ENCODE data around the gene SHOC2. TPM values are rescaled to one million over a fixed set of nuclear protein-coding genes. Genes with fewer than 3 reads are reported as not detected.

SHOC2 gene
- total and polyA plus RNA-seq, 2 of the 13 experiments (the other 11 are each of a cell fraction or from before 2014, with no cell fraction given): 8.6 to 25.5 TPM

DNA sequence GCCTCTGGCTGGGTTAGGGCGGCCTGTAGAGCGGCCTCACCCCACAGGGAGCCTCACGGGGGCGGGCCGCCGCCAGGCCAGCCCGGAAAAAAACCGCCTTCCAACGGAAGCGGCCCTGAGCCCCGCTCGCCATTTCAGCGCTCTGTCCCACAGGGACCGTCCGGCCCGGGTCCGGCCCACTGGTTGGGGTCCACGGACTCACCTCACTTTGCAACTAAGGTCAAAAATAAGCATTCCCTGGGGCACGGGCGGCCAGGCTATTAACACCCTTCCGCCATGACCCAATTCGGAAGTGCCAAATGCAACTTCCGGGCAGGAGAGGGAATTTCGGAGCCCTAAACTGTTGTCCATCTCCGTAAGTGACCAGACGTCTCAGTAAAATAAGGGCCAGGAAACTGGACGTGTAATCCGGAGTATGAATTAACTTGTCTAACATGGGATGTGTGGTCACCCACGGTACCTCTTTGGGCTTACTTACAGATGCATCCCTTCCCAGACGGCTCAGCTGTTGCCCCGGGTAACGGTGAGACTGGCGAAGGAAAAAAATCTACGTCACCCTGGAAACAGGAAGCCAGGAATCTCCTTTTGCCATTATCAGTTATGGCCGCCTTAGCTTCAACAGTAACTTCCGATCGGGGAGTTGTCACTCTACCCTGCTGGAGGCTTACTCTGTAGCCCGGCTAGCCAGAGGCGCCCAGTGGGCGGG, 608 bp upstream of the SHOC2 start, which contains the start of gene BBIP1 (continued):
- TF ChIP-seq SOX6 (IDR thresholded peaks at IDR 0.05) (no peak), SOX6 (CRISPR knock-in tag; IDR thresholded peaks at IDR 0.05) (peak; percentile 63; the same call in 1 of the 2 replicates), HNRNPH1 (optimal IDR thresholded peaks at IDR 0.05; ENCODE audit: low read depth, low read length) (no peak), NFE2L2 (IDR thresholded peaks at IDR 0.05; ENCODE audit: low read length) (no peak), KDM6A (CRISPR knock-in tag; IDR thresholded peaks at IDR 0.05; ENCODE audit: low read depth) (no peak), HMG20A (CRISPR knock-in tag; IDR thresholded peaks at IDR 0.05; ENCODE audit: borderline replicate concordance) (no peak), ZNF121 (CRISPR knock-in tag; IDR thresholded peaks at IDR 0.05) (no peak), NR0B2 (CRISPR knock-in tag; IDR thresholded peaks at IDR 0.05) (no peak), CHCHD3 (CRISPR knock-in tag; IDR thresholded peaks at IDR 0.05) (no peak), HHEX (CRISPR knock-in tag; IDR thresholded peaks at IDR 0.05) (no peak), KLF6 (CRISPR knock-in tag; IDR thresholded peaks at IDR 0.05) (0 out of 2 replicates have a peak, but pooled peaks have one; percentile 18), ZNF598 (CRISPR knock-in tag; IDR thresholded peaks at IDR 0.05; ENCODE audit: borderline replicate concordance) (peak; percentile 93), MED1 (CRISPR knock-in tag; IDR thresholded peaks at IDR 0.05) (peak; percentile 31; the same call in 1 of the 2 replicates), EED (CRISPR knock-in tag; IDR thresholded peaks at IDR 0.05) (peak; percentile 82; the same call in 1 of the 2 replicates), SRY (CRISPR knock-in tag; IDR thresholded peaks at IDR 0.05) (0 out of 2 replicates have a peak, but pooled peaks have one; percentile 41), KDM5A (IDR thresholded peaks at IDR 0.05; ENCODE audit: borderline replicate concordance, low read length) (peak; percentile 83), TEAD2 (CRISPR knock-in tag; IDR thresholded peaks at IDR 0.05) (no peak), DMAP1 (CRISPR knock-in tag; IDR thresholded peaks at IDR 0.05) (peak; percentile 86; the same call in 1 of the 2 replicates), ZNF768 (CRISPR knock-in tag; IDR thresholded peaks at IDR 0.05) (peak; percentile 67; the same call in 1 of the 2 replicates), NBN (conservative IDR thresholded peaks at IDR 0.05) (no peak), ZNF333 (CRISPR knock-in tag; IDR thresholded peaks at IDR 0.05; ENCODE audit: borderline replicate concordance) (0 out of 2 replicates have a peak, but pooled peaks have one; percentile 64), HNF1B (CRISPR knock-in tag; IDR thresholded peaks at IDR 0.05) (peak; percentile 77), KLF9 (CRISPR knock-in tag; IDR thresholded peaks at IDR 0.05; ENCODE audit: low read depth) (no peak), JDP2 (CRISPR knock-in tag; IDR thresholded peaks at IDR 0.05; ENCODE audit: borderline replicate concordance) (no peak)
- TF ChIP-seq, protein P1, sequence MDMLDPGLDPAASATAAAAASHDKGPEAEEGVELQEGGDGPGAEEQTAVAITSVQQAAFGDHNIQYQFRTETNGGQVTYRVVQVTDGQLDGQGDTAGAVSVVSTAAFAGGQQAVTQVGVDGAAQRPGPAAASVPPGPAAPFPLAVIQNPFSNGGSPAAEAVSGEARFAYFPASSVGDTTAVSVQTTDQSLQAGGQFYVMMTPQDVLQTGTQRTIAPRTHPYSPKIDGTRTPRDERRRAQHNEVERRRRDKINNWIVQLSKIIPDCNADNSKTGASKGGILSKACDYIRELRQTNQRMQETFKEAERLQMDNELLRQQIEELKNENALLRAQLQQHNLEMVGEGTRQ (IDR thresholded peaks at IDR 0.05; ENCODE audit: low read depth, low read length): no peak
- TF ChIP-seq, protein P1 (CRISPR knock-in tag; IDR thresholded peaks at IDR 0.05; ENCODE audit: borderline replicate concordance): peak; percentile 49; the same call in 1 of the 2 replicates
- TF ChIP-seq, protein P2, sequence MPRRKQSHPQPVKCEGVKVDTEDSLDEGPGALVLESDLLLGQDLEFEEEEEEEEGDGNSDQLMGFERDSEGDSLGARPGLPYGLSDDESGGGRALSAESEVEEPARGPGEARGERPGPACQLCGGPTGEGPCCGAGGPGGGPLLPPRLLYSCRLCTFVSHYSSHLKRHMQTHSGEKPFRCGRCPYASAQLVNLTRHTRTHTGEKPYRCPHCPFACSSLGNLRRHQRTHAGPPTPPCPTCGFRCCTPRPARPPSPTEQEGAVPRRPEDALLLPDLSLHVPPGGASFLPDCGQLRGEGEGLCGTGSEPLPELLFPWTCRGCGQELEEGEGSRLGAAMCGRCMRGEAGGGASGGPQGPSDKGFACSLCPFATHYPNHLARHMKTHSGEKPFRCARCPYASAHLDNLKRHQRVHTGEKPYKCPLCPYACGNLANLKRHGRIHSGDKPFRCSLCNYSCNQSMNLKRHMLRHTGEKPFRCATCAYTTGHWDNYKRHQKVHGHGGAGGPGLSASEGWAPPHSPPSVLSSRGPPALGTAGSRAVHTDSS (CRISPR knock-in tag; conservative IDR thresholded peaks at IDR 0.05): no peak
